Activated B cell treated with CpG ODN at 0.5 μM for 24 hours (primary cell): ENCODE data around the gene RAB40B. TPM values are rescaled to one million over a fixed set of nuclear protein-coding genes. Genes with fewer than 3 reads are reported as not detected.

ENCODE experiments used
- ATAC-seq: fragments of 200-7000 bp; cut with Tn5 transposase; one replicate; pipeline ENCODE4 v1.10.0; 2021; ENCODE audit warnings: low read depth, mild to moderate bottlenecking, moderate library complexity
- CTCF ChIA-PET: fragments of 350-600 bp; sonication (Branson Sonifier 250); formaldehyde crosslinking; loops from one replicate; lab custom pipeline; 2021; ENCODE audit warnings: antibody characterized with exemption; lab: Charles Lee
- POLR2A ChIA-PET: fragments of 350-600 bp; sonication (Branson Sonifier 250); formaldehyde crosslinking; loops from one replicate; lab custom pipeline; 2021; ENCODE audit warnings: antibody characterized with exemption; lab: Charles Lee
- DNase-seq: peaks from one replicate; pipeline ENCODE4 v3.0.0; 2022
- H3K27ac Mint-ChIP-seq: one replicate; pipeline ENCODE4 v1.8.0; 2020; ENCODE audit warnings: mixed read lengths
- H3K27me3 Mint-ChIP-seq: one replicate; pipeline ENCODE4 v1.8.0; 2021; ENCODE audit warnings: mixed read lengths
- H3K36me3 Mint-ChIP-seq: one replicate; pipeline ENCODE4 v1.8.0; 2021; ENCODE audit warnings: low read depth, mixed read lengths
- H3K4me1 Mint-ChIP-seq: one replicate; pipeline ENCODE4 v1.8.0; 2021; ENCODE audit warnings: mixed read lengths
- H3K4me3 Mint-ChIP-seq: one replicate; pipeline ENCODE4 v1.8.0; 2020; ENCODE audit warnings: mild to moderate bottlenecking, mixed read lengths
- H3K9me3 Mint-ChIP-seq: one replicate; pipeline ENCODE4 v1.8.0; 2020; ENCODE audit warnings: mixed read lengths
- intact Hi-C: fragments of 100-400 bp; cut with micrococcal nuclease; formaldehyde crosslinking; loops from one replicate; pipeline ENCODE4 v1.15.1; 2024
- total RNA-seq: library from RNA; stranded (reverse); gene quantifications from 2 replicates; pipeline ENCODE4 v1.2.3, GENCODE V29; 2022
- TF ChIP-seq, protein P1 (sequence below): fragments of 200-600 bp; IDR thresholded peaks from one replicate; pipeline ENCODE4 v1.8.0; 2022; ENCODE audit warnings: antibody characterized with exemption, mild to moderate bottlenecking

The RAB40B gene
- total RNA-seq, 1 donor from 2014 or later: 2.6 TPM

DNA sequence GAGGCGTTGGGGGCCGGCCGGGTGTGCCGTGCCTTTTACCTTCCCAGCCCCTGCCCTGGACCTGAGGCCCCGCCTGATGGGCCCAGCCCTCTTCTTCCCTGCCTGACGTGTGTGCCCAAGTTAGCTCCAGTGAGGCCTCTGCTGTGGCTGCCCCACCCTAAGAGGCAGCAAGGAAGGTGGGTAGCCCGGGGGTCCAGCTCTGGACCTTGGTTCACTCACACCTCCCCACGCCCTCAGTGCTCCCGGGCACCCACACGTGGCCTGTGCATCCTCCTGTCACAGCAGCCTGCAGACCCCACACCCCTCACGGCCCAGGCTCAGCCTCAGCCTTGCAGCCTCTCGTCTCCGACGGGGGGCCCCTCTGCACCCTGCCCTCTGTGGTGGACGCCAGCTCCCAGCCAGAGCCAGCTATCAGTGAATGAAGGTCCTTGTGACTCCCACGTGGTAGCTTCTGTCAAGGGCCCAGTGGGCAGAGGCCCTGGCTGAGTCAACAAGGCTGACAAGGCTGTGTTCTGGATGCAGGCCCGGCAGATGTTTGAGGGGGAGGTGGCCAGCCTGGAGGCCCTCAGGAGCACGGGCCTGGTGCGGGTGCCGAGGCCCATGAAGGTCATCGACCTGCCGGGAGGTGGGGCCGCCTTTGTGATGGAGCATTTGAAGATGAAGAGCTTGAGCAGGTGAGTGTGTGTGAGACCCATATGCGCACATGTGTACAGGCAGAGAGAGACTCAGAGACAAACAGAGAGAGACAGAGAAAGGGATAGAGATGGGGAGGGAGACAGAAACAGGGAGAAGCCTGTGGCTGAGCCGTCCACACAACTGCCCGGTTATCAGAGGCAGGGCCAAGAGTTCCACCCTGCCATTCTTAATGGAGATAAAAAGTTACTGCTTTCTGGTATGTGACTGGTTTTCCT lies 39.7 kb upstream of the RAB40B start:
- ATAC-seq (no peak), DNase-seq (no peak)
- H3K9me3 Mint-ChIP-seq: peaks cover 8% of the 10 kb centered on the region
- POLR2A ChIA-PET: no interaction called here
- peaks cover 12% of the 10 kb centered on the region for H3K36me3 Mint-ChIP-seq
- CTCF ChIA-PET: no interaction called here
- H3K27ac Mint-ChIP-seq: no peak overlapping the region
- H3K4me1 Mint-ChIP-seq: peaks cover 6% of the 10 kb centered on the region
- no peak overlapping the region for H3K4me3 Mint-ChIP-seq
- peaks cover 6% of the 10 kb centered on the region for H3K27me3 Mint-ChIP-seq
- intact Hi-C loops: no loop called here
- TF ChIP-seq, protein P1, sequence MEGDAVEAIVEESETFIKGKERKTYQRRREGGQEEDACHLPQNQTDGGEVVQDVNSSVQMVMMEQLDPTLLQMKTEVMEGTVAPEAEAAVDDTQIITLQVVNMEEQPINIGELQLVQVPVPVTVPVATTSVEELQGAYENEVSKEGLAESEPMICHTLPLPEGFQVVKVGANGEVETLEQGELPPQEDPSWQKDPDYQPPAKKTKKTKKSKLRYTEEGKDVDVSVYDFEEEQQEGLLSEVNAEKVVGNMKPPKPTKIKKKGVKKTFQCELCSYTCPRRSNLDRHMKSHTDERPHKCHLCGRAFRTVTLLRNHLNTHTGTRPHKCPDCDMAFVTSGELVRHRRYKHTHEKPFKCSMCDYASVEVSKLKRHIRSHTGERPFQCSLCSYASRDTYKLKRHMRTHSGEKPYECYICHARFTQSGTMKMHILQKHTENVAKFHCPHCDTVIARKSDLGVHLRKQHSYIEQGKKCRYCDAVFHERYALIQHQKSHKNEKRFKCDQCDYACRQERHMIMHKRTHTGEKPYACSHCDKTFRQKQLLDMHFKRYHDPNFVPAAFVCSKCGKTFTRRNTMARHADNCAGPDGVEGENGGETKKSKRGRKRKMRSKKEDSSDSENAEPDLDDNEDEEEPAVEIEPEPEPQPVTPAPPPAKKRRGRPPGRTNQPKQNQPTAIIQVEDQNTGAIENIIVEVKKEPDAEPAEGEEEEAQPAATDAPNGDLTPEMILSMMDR: no peak

DNA sequence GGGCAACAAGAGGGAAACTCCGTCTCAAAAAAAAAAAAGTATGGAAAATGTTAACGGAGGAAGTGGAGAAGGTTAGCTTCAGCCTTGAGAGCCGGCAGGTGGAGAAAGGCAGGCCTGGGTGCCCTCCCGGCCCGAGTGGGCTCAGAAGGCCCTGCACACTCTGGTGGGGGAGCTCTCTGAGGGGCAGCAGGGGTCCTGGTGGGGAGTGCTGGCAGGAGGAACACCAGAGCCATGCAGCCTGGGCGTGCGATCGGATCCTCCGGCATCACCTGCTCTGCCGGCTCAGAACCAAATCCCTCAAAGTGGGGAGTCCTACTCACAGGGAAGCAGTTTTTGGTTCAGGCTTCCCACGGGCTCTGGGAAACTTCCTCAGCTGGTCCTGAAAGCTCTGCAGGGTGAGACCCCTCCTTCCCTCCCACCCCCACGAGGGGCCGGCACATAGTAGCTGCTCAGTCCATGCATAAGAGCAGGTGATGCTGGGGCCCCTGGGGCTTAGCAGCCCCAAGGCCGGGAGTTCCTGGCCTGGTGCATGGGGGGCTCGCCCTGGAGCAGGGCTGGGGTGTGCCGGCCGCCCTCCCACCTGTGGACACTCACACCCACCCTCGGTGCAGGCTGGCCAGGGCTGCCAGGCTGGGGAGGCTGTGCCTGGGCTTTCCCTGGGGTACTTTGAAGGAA lies 38.1 kb upstream of the RAB40B start:
- TF ChIP-seq, protein P1: no peak
- peaks cover 6% of the 10 kb centered on the region for H3K4me1 Mint-ChIP-seq
- H3K27ac Mint-ChIP-seq: no peak overlapping the region
- H3K36me3 Mint-ChIP-seq: peaks cover 23% of the 10 kb centered on the region
- H3K9me3 Mint-ChIP-seq: peaks cover 11% of the 10 kb centered on the region
- H3K27me3 Mint-ChIP-seq: peaks cover 6% of the 10 kb centered on the region
- intact Hi-C loops: no loop called here
- ChIA-PET CTCF (no interaction called here), POLR2A (no interaction called here)
- H3K4me3 Mint-ChIP-seq: no peak overlapping the region
- DNase-seq (no peak), ATAC-seq (no peak)

DNA sequence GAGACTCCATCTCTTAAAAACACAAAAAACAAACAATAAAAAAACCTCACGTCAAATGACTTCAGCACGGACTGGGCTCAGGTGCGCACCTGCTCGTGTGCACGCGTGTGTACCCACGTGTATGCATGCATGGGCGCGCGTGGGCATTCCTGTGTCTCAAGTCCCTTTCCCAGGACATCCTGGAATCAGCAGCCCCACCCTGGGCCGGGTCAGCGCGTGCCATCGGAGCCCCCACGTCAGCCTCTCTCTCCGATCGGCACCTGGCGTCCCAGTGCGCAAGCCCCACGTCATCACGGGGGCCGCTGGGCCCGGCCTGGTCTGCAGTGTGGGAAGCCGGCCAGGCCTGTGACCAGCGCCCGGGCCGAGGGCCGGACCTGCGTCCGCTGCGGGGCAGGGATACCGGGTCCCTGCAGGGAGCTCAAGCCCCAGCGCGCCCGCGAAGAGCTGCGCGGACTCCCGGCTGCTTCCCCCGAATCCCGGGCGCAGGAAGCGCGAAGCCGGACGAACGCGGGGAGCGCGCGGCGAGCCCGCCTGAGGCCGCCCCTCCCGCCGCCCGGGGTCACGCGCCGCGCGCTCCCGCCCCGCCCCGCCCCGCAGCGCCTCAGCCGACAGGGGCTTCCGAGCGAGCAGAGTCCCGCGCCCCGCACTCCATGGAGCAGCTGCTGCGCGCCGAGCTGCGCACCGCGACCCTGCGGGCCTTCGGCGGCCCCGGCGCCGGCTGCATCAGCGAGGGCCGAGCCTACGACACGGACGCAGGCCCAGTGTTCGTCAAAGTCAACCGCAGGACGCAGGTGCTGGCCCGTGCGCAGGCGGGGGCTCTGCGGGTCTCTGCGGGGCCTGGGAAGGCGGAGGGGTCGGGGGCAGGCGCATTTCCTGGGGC lies 36.7 kb upstream of the RAB40B start, which contains the start of gene FN3K:
FN3K (plus strand) TSS at position 629 of the 880 bp plus-strand sequence; CDS start at position 651, 22 bp downstream.
- peaks cover 7% of the 10 kb centered on the region for H3K9me3 Mint-ChIP-seq
- no peak within 1 kb of the TSS for H3K27ac Mint-ChIP-seq
- intact Hi-C loops: no loop called here
- peaks cover 6% of the 10 kb centered on the region for H3K4me1 Mint-ChIP-seq
- POLR2A ChIA-PET: no interaction called here
- CTCF ChIA-PET: no interaction called here
- peak; percentile 28 for ATAC-seq
- peaks cover 24% of the 10 kb centered on the region for H3K36me3 Mint-ChIP-seq
- peak within 1 kb of the TSS; percentile 19 for H3K4me3 Mint-ChIP-seq
- no peak for DNase-seq
- TF ChIP-seq, protein P1: no peak
- peaks cover 6% of the 10 kb centered on the region for H3K27me3 Mint-ChIP-seq

DNA sequence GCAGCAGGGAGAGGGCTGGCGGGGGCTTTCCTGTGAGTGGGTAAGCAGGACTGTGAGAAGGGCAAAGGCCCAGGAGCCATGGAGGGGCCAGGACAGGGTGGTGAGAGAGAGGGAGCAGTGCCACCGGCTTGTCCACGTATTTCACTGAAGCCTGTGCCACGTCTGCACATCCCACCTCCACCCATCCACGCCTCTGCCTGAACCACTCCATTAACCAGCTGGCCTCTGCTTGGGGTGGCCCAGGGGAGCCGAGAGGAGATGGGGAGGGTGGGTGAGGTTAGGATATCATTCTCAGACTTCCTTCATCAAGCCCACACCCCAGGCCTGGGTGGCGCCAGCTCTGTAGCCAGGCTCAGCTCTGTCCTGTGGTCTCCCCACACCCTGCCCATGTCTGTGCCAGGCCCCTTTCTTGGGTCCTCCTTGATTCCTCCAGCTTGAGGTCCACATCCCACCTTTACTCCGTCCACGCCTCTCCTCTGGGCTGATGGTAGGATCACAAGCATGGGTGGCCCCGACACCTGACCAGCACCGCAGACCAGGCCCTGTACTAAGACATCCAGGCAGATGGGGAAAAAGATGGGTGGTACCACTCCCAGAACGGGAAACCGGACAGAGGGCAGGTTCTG lies 33.7 kb upstream of the RAB40B start:
- peaks cover 6% of the 10 kb centered on the region for H3K4me1 Mint-ChIP-seq
- DNase-seq (no peak), ATAC-seq (no peak)
- TF ChIP-seq, protein P1: no peak
- ChIA-PET POLR2A (no interaction called here), CTCF (no interaction called here)
- H3K36me3 Mint-ChIP-seq: peaks cover 43% of the 10 kb centered on the region
- H3K27ac Mint-ChIP-seq: no peak overlapping the region
- peaks cover 7% of the 10 kb centered on the region for H3K9me3 Mint-ChIP-seq
- H3K4me3 Mint-ChIP-seq: no peak overlapping the region
- intact Hi-C loops: no loop called here
- H3K27me3 Mint-ChIP-seq: peaks cover 6% of the 10 kb centered on the region
